ENCODE data around the gene RBM20.

- TF ChIP-seq CTCF (IDR thresholded peaks at IDR 0.05; ENCODE audit: low read length) (no peak), EZH2 (optimal IDR thresholded peaks at IDR 0.05; ENCODE audit: low read depth, low read length) (no peak)
Measured at GRCh38 chr10:110850099-110850498, 206.0 kb downstream of the RBM20 start.

Measured in MM.1S (cell line).